Jurkat, Clone E6-1 (cell line): ENCODE measurements around the gene NDUFA12. TPM values are rescaled to one million over a fixed set of nuclear protein-coding genes. Genes with fewer than 3 reads are reported as not detected.
"Not testable (repeated sequence)": the region's sequence is repeated elsewhere in the genome, so short reads cannot be mapped to it uniquely, and the experiment has no call there.

ENCODE experiments used
- DNase-seq: peaks from one replicate; pipeline ENCODE4 v3.0.0-alpha.2; 2011; ENCODE audit warnings: low read depth, low spot score
- H3K4me3 ChIP-seq: 2 replicates; pipeline ENCODE4 v1.5.1; 2011; ENCODE audit warnings: mild to moderate bottlenecking, low read length, control low read depth, moderate library complexity
- polyA plus RNA-seq: library from polyadenylated mRNA; unstranded; fragments of >200 nt; gene quantifications from one replicate; pipeline ENCODE4 v1.2.1, GENCODE V29; 2012; ENCODE audit warnings: missing spikeins; ENCODE audit not compliant: insufficient read length, insufficient read depth

Gene NDUFA12
- polyA plus RNA-seq, result 358 TPM

- peak; percentile 96 for DNase-seq
- H3K4me3 ChIP-seq, result peak within 1 kb of the TSS; percentile 99
Measured at GRCh38 chr12:95003213-95003920, at the start of gene NDUFA12. Gene NDUFA12 (minus strand): TSS chr12:95003697. CDS start chr12:95003680, 17 bp downstream.

- DNase-seq, result no peak
- H3K4me3 ChIP-seq, result no peak overlapping the region
Measured at GRCh38 chr12:95051241-95051640, 47.7 kb upstream of the NDUFA12 start.

GRCh38 chr12:95037906-95038305, 34.4 kb upstream of the NDUFA12 start:
- H3K4me3 ChIP-seq, result no peak overlapping the region
- DNase-seq, result no peak

- no peak for DNase-seq
- no peak overlapping the region for H3K4me3 ChIP-seq
Measured at GRCh38 chr12:95034750-95035149, 31.3 kb upstream of the NDUFA12 start.

GRCh38 chr12:95022477-95022876, 19.0 kb upstream of the NDUFA12 start:
- no peak overlapping the region for H3K4me3 ChIP-seq
- DNase-seq, result no peak

- no peak overlapping the region for H3K4me3 ChIP-seq
- DNase-seq, result no peak
Measured at GRCh38 chr12:95017482-95017881, 14.0 kb upstream of the NDUFA12 start.

- DNase-seq, result no peak
- H3K4me3 ChIP-seq, result no peak overlapping the region
Measured at GRCh38 chr12:95016120-95016519, 12.6 kb upstream of the NDUFA12 start.

GRCh38 chr12:95014554-95014953, 11.1 kb upstream of the NDUFA12 start:
- no peak for DNase-seq
- H3K4me3 ChIP-seq, result no peak overlapping the region

- no peak overlapping the region for H3K4me3 ChIP-seq
Measured at GRCh38 chr12:95006206-95006605, 2.7 kb upstream of the NDUFA12 start.

GRCh38 chr12:95004610-95005009, 1.1 kb upstream of the NDUFA12 start:
- no peak overlapping the region for H3K4me3 ChIP-seq
- DNase-seq, result no peak

More at GRCh38 chr12:95006206-95006605, 2.7 kb upstream of the NDUFA12 start:
- DNase-seq, result peak; percentile 82

- peak overlapping the region; percentile 99 for H3K4me3 ChIP-seq
- no peak for DNase-seq
Measured at GRCh38 chr12:95003921-95004272, 400 bp upstream of the NDUFA12 start.

- no peak for DNase-seq
- H3K4me3 ChIP-seq, result peak overlapping the region; percentile 99
Measured at GRCh38 chr12:95002754-95003153, 743 bp downstream of the NDUFA12 start.

GRCh38 chr12:94998326-94998725, 5.2 kb downstream of the NDUFA12 start:
- no peak overlapping the region for H3K4me3 ChIP-seq
- no peak for DNase-seq

- H3K4me3 ChIP-seq, result no peak overlapping the region
- no peak for DNase-seq
Measured at GRCh38 chr12:94997726-94998125, 5.8 kb downstream of the NDUFA12 start.

GRCh38 chr12:94997061-94997460, 6.4 kb downstream of the NDUFA12 start:
- H3K4me3 ChIP-seq, result no peak overlapping the region
- no peak for DNase-seq

- DNase-seq, result no peak
- H3K4me3 ChIP-seq, result no peak overlapping the region
Measured at GRCh38 chr12:94994312-94994711, 9.2 kb downstream of the NDUFA12 start.

GRCh38 chr12:94993855-94994254, 9.6 kb downstream of the NDUFA12 start:
- DNase-seq, H3K4me3 ChIP-seq: not testable (repeated sequence)

GRCh38 chr12:94990222-94990621, 13.3 kb downstream of the NDUFA12 start:
- DNase-seq, result no peak
- no peak overlapping the region for H3K4me3 ChIP-seq

GRCh38 chr12:94988471-94988870, 15.0 kb downstream of the NDUFA12 start:
- DNase-seq, result no peak
- H3K4me3 ChIP-seq, result no peak overlapping the region

GRCh38 chr12:94987801-94988200, 15.7 kb downstream of the NDUFA12 start:
- peak overlapping the region; percentile 6; the same call in 1 of the 2 replicates for H3K4me3 ChIP-seq
- peak; percentile 89 for DNase-seq

- DNase-seq, result no peak
- H3K4me3 ChIP-seq, result no peak overlapping the region
Measured at GRCh38 chr12:94987076-94987669, 16.3 kb downstream of the NDUFA12 start.
